Measurements from ENCODE around the gene MED29. TPM values are rescaled to one million over a fixed set of nuclear protein-coding genes. Genes with fewer than 3 reads are reported as not detected.

Gene MED29
- total and polyA plus RNA-seq, 2 of the 13 experiments (the other 11 are each of a cell fraction or from before 2014, with no cell fraction given), result 14.0 to 19.7 TPM

GRCh38 chr19:39445196-39446111 is 54.3 kb downstream of the MED29 start, which contains the start of gene SUPT5H (continued):
- no peak for TF ChIP-seq MBD4 (IDR thresholded peaks at IDR 0.05; ENCODE audit: borderline replicate concordance, low read length)
- TF ChIP-seq ZNF251 (CRISPR knock-in tag; IDR thresholded peaks at IDR 0.05), result no peak
- no peak for TF ChIP-seq NAIF1 (CRISPR knock-in tag; IDR thresholded peaks at IDR 0.05; ENCODE audit: borderline replicate concordance)
- TF ChIP-seq ZNF589 (CRISPR knock-in tag; conservative IDR thresholded peaks at IDR 0.05), result no peak
- TF ChIP-seq DR1 (CRISPR knock-in tag; IDR thresholded peaks at IDR 0.05), result peak; percentile 94
- peak; percentile 56; the same call in 1 of the 2 replicates for TF ChIP-seq ZNF12 (CRISPR knock-in tag; IDR thresholded peaks at IDR 0.05)
- TF ChIP-seq NR2C2 (CRISPR knock-in tag; IDR thresholded peaks at IDR 0.05; ENCODE audit: borderline replicate concordance), result peak; percentile 98
- TF ChIP-seq DDIT3 (CRISPR knock-in tag; IDR thresholded peaks at IDR 0.05), result no peak
- peak; percentile 91 for TF ChIP-seq MXD3 (CRISPR knock-in tag; IDR thresholded peaks at IDR 0.05)
- TF ChIP-seq KAT8 (CRISPR knock-in tag; IDR thresholded peaks at IDR 0.05), result peak; percentile 96
- peak in 1 of 2 experiments; percentile 94; a peak in 2 of 4 replicates for TF ChIP-seq KLF16 (CRISPR knock-in tag; IDR thresholded peaks at IDR 0.05)
- TF ChIP-seq ZNF781 (CRISPR knock-in tag; IDR thresholded peaks at IDR 0.05; ENCODE audit: borderline replicate concordance, not compliant biosample characterization), result no peak
- no peak for TF ChIP-seq SRSF4 (IDR thresholded peaks at IDR 0.05; ENCODE audit: low read depth, low read length, poor library complexity, severe bottlenecking)
- TF ChIP-seq ZNF414 (CRISPR knock-in tag; IDR thresholded peaks at IDR 0.05), result no peak
- TF ChIP-seq FOXO4 (CRISPR knock-in tag; conservative IDR thresholded peaks at IDR 0.05), result no peak
- no peak; the same call in 1 of the 2 replicates for TF ChIP-seq SAFB2 (CRISPR knock-in tag; IDR thresholded peaks at IDR 0.05; ENCODE audit: borderline replicate concordance, low read depth)
- 0 out of 2 replicates have a peak, but pooled peaks have one; percentile 29 for TF ChIP-seq ZNF264 (CRISPR knock-in tag; IDR thresholded peaks at IDR 0.05)
- 0 out of 2 replicates have a peak, but pooled peaks have one; percentile 57 for TF ChIP-seq MYNN (CRISPR knock-in tag; IDR thresholded peaks at IDR 0.05; ENCODE audit: low read depth)
- 0 out of 2 replicates have a peak, but pooled peaks have one; percentile 5 for TF ChIP-seq ZNF747 (CRISPR knock-in tag; IDR thresholded peaks at IDR 0.05; ENCODE audit: borderline replicate concordance)
- TF ChIP-seq SIN3A (IDR thresholded peaks at IDR 0.05; ENCODE audit: borderline replicate concordance, low read depth, low read length), result peak; percentile 97
- no peak for TF ChIP-seq NFIB (CRISPR knock-in tag; IDR thresholded peaks at IDR 0.05; ENCODE audit: borderline replicate concordance)
- TF ChIP-seq SAP130 (CRISPR knock-in tag; IDR thresholded peaks at IDR 0.05; ENCODE audit: low read depth), result peak; percentile 99
- no peak for TF ChIP-seq ISX (CRISPR knock-in tag; conservative IDR thresholded peaks at IDR 0.05)
- no peak for TF ChIP-seq XBP1 (CRISPR knock-in tag; IDR thresholded peaks at IDR 0.05)
- peak in 1 of 2 experiments; percentile 59; a peak in 1 of 4 replicates for TF ChIP-seq ATF4 (CRISPR knock-in tag; IDR thresholded peaks at IDR 0.05)

Measured in HepG2 (cell line).